Caco-2 (cell line): Measurements from ENCODE around the gene ZNF629. TPM values are rescaled to one million over a fixed set of nuclear protein-coding genes. Genes with fewer than 3 reads are reported as not detected.

Source experiments
- BruUV-seq: library from RNA; stranded (reverse); fragments of 400-500 nt; replicated peaks from 2 replicates; lab custom pipeline; 2021; lab: Mats Ljungman, UMichigan
- CTCF ChIA-PET: fragments of 300-600 bp; sonication (Branson Sonifier 250); formaldehyde crosslinking; loops from one replicate; lab custom pipeline; 2022; ENCODE audit warnings: antibody characterized with exemption; lab: Charles Lee
- POLR2A ChIA-PET: fragments of 300-600 bp; sonication (Branson Sonifier 250); formaldehyde crosslinking; loops from one replicate; lab custom pipeline; 2022; ENCODE audit warnings: antibody characterized with exemption; lab: Charles Lee
- DNase-seq, 2 experiments: peaks; one replicate each; pipeline versions ENCODE4 v3.0.0 to v3.0.0-alpha.2; 2020 to 2022
- H3K27me3 ChIP-seq: replicated peaks from 2 replicates; pipeline ENCODE4 v1.6.0; 2011; ENCODE audit warnings: low read length; ENCODE audit not compliant: control insufficient read depth, insufficient read depth
- H3K36me3 ChIP-seq: 2 replicates; pipeline ENCODE4 v1.5.1; 2011; ENCODE audit warnings: low read length; ENCODE audit not compliant: control insufficient read depth, insufficient read depth
- H3K4me1 ChIP-seq: fragments of 250-450 bp; sonication (Bioruptor Pico); 2 replicates; pipeline ENCODE4 v1.5.1; 2020; ENCODE audit warnings: mild to moderate bottlenecking
- H3K4me3 ChIP-seq: 2 replicates; pipeline ENCODE4 v1.5.1; 2011; ENCODE audit warnings: low read depth, mild to moderate bottlenecking, control low read depth, low read length
- H3K9me3 ChIP-seq: fragments of 250-450 bp; sonication (Bioruptor Pico); 2 replicates; pipeline ENCODE4 v1.5.1; 2020; ENCODE audit warnings: mild to moderate bottlenecking, moderate library complexity
- H3K27ac Mint-ChIP-seq: one replicate; pipeline ENCODE4 v1.8.0; 2022; ENCODE audit warnings: mixed read lengths; ENCODE audit not compliant: unreplicated experiment
- H3K27me3 Mint-ChIP-seq: one replicate; pipeline ENCODE4 v1.8.0; 2022; ENCODE audit warnings: mixed read lengths; ENCODE audit not compliant: insufficient read depth, unreplicated experiment
- H3K36me3 Mint-ChIP-seq: one replicate; pipeline ENCODE4 v1.8.0; 2022; ENCODE audit warnings: mild to moderate bottlenecking, mixed read lengths; ENCODE audit not compliant: insufficient read depth, unreplicated experiment
- H3K4me1 Mint-ChIP-seq: one replicate; pipeline ENCODE4 v1.8.0; 2022; ENCODE audit warnings: low read depth, mixed read lengths; ENCODE audit not compliant: unreplicated experiment
- H3K4me3 Mint-ChIP-seq: one replicate; pipeline ENCODE4 v1.8.0; 2022; ENCODE audit warnings: mild to moderate bottlenecking, moderate library complexity, mixed read lengths; ENCODE audit not compliant: unreplicated experiment
- H3K9me3 Mint-ChIP-seq: one replicate; pipeline ENCODE4 v1.8.0; 2022; ENCODE audit warnings: mixed read lengths; ENCODE audit not compliant: unreplicated experiment
- intact Hi-C: fragments of 100-400 bp; cut with micrococcal nuclease; formaldehyde crosslinking; loops from one replicate; pipeline ENCODE4 v1.10.0; 2022; ENCODE audit not compliant: unreplicated experiment
- total RNA-seq: library from RNA; stranded (reverse); gene quantifications from 2 replicates; pipeline ENCODE4 v1.2.3, GENCODE V29; 2022
- TF ChIP-seq, protein P1 (sequence below), 2 experiments: fragments of 200-600 bp in 1 of 2; IDR thresholded peaks; 1 replicate in 1 of 2; 2 replicates in 1 of 2; pipeline versions ENCODE4 v1.5.1 to v1.8.0; 2011 to 2022; ENCODE audit warnings: antibody characterized with exemption in 1 of 2, control low read depth in 1 of 2, inconsistent platforms in 1 of 2, low read depth in 1 of 2, low read length in 1 of 2, mild to moderate bottlenecking in 1 of 2, moderate library complexity in 1 of 2; ENCODE audit not compliant: insufficient read depth in 1 of 2, severe bottlenecking in 1 of 2, unreplicated experiment in 1 of 2

Gene ZNF629
- total RNA-seq, 1 experiment from 2014 or later, result 20.6 TPM

DNA sequence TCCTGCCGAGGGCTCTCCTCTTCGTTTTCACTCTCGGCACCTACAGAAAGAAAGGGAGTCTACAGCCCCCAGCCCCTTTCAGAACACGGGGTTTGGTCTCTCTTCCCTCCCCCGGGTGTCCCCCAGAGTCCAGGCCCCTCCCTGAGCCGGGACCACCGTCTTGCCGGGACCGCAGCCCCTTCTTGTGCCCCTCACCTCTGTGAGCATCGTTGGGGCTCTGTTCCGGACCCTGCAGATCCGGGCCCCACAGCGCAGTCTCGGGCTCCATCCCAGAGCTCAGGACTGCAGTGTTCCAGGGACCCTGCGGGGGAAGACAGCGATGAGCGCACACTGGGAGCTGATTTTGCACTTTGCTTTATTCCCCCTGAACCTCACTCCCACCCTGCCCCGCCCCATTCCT lies 2.8 kb downstream of the ZNF629 start:
- Histone ChIP-seq H3K4me1 (peaks cover 14% of the 10 kb centered on the region; the same call in 1 of the 2 replicates), H3K4me3 (no peak overlapping the region), H3K36me3 (peaks cover 1% of the 10 kb centered on the region; the same call in 1 of the 2 replicates), H3K9me3 (no peaks in the 10 kb centered on the region), H3K27me3 (no peaks in the 10 kb centered on the region)
- ChIA-PET CTCF (interaction anchor here (0.6 kb wide), 1 partner anchor 140 kb away, joined by 5 read pairs; no protein-coding TSS in a partner anchor), POLR2A (no interaction called here)
- H3K36me3 Mint-ChIP-seq, result peaks cover 20% of the 10 kb centered on the region
- no peak overlapping the region for H3K4me3 Mint-ChIP-seq
- H3K27ac Mint-ChIP-seq, result no peak overlapping the region
- no peak for DNase-seq
- no peaks in the 10 kb centered on the region for H3K9me3 Mint-ChIP-seq
- no peaks in the 10 kb centered on the region for H3K27me3 Mint-ChIP-seq
- intact Hi-C loops, result no loop called here
- H3K4me1 Mint-ChIP-seq, result no peaks in the 10 kb centered on the region
- TF ChIP-seq, protein P1, sequence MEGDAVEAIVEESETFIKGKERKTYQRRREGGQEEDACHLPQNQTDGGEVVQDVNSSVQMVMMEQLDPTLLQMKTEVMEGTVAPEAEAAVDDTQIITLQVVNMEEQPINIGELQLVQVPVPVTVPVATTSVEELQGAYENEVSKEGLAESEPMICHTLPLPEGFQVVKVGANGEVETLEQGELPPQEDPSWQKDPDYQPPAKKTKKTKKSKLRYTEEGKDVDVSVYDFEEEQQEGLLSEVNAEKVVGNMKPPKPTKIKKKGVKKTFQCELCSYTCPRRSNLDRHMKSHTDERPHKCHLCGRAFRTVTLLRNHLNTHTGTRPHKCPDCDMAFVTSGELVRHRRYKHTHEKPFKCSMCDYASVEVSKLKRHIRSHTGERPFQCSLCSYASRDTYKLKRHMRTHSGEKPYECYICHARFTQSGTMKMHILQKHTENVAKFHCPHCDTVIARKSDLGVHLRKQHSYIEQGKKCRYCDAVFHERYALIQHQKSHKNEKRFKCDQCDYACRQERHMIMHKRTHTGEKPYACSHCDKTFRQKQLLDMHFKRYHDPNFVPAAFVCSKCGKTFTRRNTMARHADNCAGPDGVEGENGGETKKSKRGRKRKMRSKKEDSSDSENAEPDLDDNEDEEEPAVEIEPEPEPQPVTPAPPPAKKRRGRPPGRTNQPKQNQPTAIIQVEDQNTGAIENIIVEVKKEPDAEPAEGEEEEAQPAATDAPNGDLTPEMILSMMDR (IDR thresholded peaks at IDR 0.05; ENCODE audit: insufficient read depth in 1 of 2, low read depth in 1 of 2, low read length in 1 of 2, severe bottlenecking in 1 of 2, unreplicated experiment in 1 of 2), result no peak
- BruUV-seq, result no TSS peak

DNA sequence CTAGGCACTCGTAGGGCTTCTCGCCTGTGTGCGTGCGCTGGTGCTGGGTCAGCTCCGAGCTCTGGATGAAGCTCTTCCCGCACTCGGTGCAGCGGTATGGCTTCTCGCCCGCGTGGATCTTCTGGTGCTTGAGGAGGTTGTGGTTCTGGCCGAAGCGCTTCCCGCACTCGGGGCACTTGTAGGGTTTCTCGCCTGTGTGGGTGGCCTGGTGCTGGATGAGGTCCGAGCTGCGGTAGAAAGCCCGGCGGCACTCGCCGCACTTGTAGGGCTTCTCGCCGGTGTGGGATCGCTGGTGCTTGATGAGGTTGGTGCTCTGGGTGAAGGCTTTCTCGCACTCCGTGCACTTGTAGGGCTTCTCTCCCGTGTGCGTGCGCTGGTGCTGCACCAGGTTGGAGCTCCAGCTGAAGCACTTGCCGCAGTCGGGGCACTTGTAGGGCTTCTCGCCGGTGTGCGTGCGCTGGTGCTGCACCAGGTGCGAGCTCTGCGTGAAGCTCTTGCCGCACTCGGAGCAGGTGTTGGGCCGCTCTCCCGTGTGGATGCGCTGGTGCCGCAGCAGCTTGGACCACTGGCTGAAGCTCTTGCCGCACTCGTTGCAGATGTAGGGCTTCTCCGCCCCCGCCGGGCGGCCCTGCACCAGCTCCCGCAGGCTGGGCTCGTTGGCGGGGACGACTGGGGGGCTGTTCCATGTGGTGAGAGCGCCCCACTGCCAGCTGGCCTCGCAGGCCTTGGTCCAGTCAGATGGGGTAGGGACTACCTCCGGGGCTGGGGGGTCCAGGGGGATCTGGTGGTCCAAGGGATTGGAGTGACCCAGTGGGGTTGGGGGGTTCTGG lies 3.5 kb downstream of the ZNF629 start:
- Mint-ChIP-seq H3K9me3 (no peaks in the 10 kb centered on the region), H3K27ac (no peak overlapping the region), H3K36me3 (peaks cover 27% of the 10 kb centered on the region), H3K4me3 (no peak overlapping the region), H3K27me3 (no peaks in the 10 kb centered on the region), H3K4me1 (no peaks in the 10 kb centered on the region)
- peaks cover 1% of the 10 kb centered on the region; the same call in 1 of the 2 replicates for H3K36me3 ChIP-seq
- ChIA-PET POLR2A (interaction anchor here (0.7 to 1.4 kb wide), 2 partner anchors 10 to 22 kb away, joined by 3 to 4 read pairs; no protein-coding TSS in a partner anchor), CTCF (interaction anchor here (0.6 kb wide), 1 partner anchor 139 kb away, joined by 5 read pairs; no protein-coding TSS in a partner anchor)
- no TSS peak for BruUV-seq
- H3K27me3 ChIP-seq, result no peaks in the 10 kb centered on the region
- DNase-seq, result no peak
- H3K9me3 ChIP-seq, result no peaks in the 10 kb centered on the region
- H3K4me3 ChIP-seq, result no peak overlapping the region
- TF ChIP-seq, protein P1 (IDR thresholded peaks at IDR 0.05; ENCODE audit: insufficient read depth in 1 of 2, low read depth in 1 of 2, low read length in 1 of 2, severe bottlenecking in 1 of 2, unreplicated experiment in 1 of 2), result no peak
- intact Hi-C loops, result no loop called here
- H3K4me1 ChIP-seq, result peaks cover 12% of the 10 kb centered on the region; the same call in 1 of the 2 replicates

DNA sequence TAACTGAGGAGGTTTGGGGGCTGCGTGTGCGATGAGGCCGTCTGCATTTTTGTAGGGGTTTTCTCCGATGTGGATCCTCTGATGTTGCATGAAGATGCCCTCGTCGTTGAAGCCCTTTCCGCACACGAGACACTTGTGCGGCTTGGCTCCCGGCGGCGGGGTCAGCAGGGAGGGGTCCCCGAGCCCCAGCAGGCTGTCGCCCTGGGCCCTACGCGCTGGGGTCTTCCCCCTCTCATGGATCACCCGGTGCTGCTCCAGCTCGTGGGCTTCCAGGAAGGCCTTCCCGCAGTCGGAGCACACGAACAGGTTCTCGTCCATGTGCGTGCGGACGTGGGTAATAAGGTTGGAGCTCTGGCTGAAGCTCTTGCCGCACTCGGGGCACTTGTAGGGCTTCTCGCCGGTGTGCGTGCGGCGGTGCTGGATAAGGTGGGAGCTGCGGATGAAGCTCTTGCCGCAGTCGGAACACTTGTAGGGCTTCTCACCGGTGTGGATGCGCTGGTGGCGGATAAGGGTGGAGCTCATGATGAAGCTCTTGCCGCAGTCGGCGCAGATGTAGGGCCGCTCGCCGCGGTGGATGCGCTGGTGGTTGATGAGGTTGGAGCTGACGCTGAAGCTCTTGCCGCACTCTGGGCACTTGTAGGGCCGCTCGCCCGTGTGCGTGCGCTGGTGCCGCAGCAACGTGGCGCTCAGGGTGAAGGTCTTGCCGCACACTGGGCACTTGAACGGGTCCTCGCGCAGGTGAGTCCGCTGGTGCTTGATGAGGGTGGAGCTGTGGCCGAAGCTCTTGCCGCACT lies 4.3 kb downstream of the ZNF629 start:
- Mint-ChIP-seq H3K4me3 (no peak overlapping the region), H3K27me3 (no peaks in the 10 kb centered on the region), H3K4me1 (no peaks in the 10 kb centered on the region), H3K36me3 (peaks cover 31% of the 10 kb centered on the region), H3K27ac (no peak overlapping the region), H3K9me3 (no peaks in the 10 kb centered on the region)
- no TSS peak for BruUV-seq
- Histone ChIP-seq H3K27me3 (no peaks in the 10 kb centered on the region), H3K4me3 (no peak overlapping the region), H3K9me3 (no peaks in the 10 kb centered on the region), H3K36me3 (peaks cover 1% of the 10 kb centered on the region; the same call in 1 of the 2 replicates), H3K4me1 (peaks cover 4% of the 10 kb centered on the region; the same call in 1 of the 2 replicates)
- DNase-seq, result no peak
- POLR2A ChIA-PET, result interaction anchor here (0.7 to 1.4 kb wide), 2 partner anchors 11 to 23 kb away, joined by 3 to 4 read pairs; no protein-coding TSS in a partner anchor
- intact Hi-C loops, result no loop called here
- TF ChIP-seq, protein P1 (IDR thresholded peaks at IDR 0.05; ENCODE audit: insufficient read depth in 1 of 2, low read depth in 1 of 2, low read length in 1 of 2, severe bottlenecking in 1 of 2, unreplicated experiment in 1 of 2), result no peak
- CTCF ChIA-PET, result no interaction called here
